ENCODE data around the gene RNASE7.

The RNASE7 gene

GRCh38 chr14:21088687-21089086 lies 46.5 kb downstream of the RNASE7 start:
- DNase-seq: no peak

- no peak for DNase-seq
Observed at GRCh38 chr14:21089271-21089670, 47.1 kb downstream of the RNASE7 start.

GRCh38 chr14:21089877-21090193 lies 47.7 kb downstream of the RNASE7 start:
- DNase-seq: no peak

- no peak for DNase-seq
Observed at GRCh38 chr14:21090194-21090939, 48.2 kb downstream of the RNASE7 start.

- no peak for DNase-seq
Observed at GRCh38 chr14:21090940-21091663, 48.9 kb downstream of the RNASE7 start.

GRCh38 chr14:21091821-21092272 lies 49.7 kb downstream of the RNASE7 start:
- DNase-seq: no peak

- DNase-seq: no peak
Observed at GRCh38 chr14:21092273-21093011, 50.3 kb downstream of the RNASE7 start.

- DNase-seq: no peak
Observed at GRCh38 chr14:21093018-21093417, 50.9 kb downstream of the RNASE7 start.
